Islet of Langerhans (tissue), 1 donor: ENCODE data around the gene DLEC1.

Source experiments
- FAIRE-seq: peaks from one replicate; lab custom pipeline; 2011; peaks lifted over from hg19 to GRCh38; lab: Jason Lieb, UNC

Gene DLEC1

DNA sequence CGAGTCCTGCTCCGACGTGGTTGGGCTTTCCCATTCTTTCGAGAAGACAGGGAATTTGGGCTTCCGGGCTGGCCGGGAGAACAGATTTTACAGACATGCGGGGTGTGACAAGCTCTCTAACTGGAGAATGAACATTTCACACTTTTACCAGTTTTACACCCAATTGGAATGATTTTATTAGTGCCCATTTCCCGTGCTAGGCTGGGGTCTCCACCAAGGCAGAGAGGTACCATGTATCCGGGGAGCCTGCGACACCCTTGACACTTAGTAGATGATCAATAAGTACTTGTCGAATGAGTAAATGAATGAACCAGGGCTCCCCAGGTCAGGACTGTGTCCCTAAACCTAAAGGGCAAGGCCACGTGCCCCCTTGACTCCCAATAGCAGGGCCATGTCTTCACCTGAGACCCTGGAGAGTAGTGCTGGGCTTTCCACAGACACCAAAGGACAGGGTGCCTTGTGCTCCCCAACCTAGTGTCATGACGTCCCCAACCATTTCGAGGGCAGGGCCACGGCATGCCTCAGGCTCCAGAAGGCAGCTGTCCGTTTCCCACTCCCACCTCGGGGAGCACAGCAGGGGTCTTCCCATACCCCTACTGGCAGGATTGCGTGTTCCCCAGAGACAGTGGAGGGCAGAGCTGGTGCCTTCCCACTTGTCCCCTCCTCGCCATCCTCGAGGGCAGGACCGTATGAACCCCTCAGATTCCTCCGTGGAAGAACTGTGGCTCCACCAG, 98.8 kb downstream of the DLEC1 start:
- FAIRE-seq: no peak

DNA sequence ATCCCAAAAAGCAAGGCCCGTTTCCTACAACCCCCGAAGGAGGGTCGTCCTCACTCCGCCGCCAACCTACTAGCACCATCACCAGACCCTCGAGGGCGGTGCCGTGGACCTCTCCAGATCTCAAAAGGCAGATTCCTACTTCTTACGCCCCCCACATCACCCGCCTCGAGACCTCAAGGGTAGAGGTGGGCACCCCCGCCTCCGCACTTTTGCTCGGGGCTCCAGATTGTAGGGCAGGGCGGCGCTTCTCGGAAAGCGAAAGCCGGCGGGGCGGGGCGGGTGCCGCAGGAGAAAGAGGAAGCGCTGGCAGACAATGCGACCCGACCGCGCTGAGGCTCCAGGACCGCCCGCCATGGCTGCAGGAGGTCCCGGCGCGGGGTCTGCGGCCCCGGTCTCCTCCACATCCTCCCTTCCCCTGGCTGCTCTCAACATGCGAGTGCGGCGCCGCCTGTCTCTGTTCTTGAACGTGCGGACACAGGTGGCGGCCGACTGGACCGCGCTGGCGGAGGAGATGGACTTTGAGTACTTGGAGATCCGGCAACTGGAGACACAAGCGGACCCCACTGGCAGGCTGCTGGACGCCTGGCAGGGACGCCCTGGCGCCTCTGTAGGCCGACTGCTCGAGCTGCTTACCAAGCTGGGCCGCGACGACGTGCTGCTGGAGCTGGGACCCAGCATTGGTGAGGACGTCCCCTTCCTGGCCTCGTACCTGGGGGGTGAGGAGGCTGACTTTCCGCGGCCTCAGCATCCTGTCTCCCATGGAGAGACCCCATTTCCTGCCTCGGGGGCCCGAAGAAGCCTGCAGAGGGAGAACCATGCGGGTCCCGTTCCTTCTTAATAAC, 99.6 kb downstream of the DLEC1 start, which contains the start of gene MYD88:
MYD88 (plus strand) TSS at position 313 of the 842 bp plus-strand sequence; CDS start at position 353, 40 bp downstream.
- FAIRE-seq: no peak

GRCh38 chr3:38139191-38139590, 100.2 kb downstream of the DLEC1 start:
- FAIRE-seq: no peak

GRCh38 chr3:38139652-38140051, 100.6 kb downstream of the DLEC1 start:
- no peak for FAIRE-seq

DNA sequence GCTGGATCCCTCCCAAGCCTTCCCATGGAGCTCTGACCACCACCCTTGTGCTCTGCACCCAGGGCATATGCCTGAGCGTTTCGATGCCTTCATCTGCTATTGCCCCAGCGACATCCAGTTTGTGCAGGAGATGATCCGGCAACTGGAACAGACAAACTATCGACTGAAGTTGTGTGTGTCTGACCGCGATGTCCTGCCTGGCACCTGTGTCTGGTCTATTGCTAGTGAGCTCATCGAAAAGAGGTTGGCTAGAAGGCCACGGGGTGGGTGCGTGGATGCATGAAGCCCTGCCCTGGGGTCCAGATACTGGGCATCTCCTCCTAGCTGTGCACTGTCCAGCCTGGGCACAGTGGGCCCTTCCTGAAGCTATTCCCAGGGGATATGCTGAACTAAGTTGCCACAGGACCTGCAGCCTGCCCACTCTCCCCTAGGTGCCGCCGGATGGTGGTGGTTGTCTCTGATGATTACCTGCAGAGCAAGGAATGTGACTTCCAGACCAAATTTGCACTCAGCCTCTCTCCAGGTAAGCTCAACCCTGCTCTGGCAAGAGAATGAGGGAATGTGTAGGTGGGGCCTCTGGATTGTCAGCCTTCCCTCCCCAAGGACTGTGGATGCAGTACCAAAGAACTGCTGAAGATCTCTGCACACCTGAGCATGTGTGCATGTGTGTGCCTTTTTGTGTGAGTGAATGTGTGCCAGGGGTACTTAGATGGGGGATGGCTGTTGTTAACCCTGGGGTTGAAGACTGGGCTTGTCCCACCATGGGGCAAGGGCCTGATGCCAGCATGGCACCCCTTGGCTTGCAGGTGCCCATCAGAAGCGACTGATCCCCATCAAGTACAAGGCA, 101.5 kb downstream of the DLEC1 start:
- no peak for FAIRE-seq

DNA sequence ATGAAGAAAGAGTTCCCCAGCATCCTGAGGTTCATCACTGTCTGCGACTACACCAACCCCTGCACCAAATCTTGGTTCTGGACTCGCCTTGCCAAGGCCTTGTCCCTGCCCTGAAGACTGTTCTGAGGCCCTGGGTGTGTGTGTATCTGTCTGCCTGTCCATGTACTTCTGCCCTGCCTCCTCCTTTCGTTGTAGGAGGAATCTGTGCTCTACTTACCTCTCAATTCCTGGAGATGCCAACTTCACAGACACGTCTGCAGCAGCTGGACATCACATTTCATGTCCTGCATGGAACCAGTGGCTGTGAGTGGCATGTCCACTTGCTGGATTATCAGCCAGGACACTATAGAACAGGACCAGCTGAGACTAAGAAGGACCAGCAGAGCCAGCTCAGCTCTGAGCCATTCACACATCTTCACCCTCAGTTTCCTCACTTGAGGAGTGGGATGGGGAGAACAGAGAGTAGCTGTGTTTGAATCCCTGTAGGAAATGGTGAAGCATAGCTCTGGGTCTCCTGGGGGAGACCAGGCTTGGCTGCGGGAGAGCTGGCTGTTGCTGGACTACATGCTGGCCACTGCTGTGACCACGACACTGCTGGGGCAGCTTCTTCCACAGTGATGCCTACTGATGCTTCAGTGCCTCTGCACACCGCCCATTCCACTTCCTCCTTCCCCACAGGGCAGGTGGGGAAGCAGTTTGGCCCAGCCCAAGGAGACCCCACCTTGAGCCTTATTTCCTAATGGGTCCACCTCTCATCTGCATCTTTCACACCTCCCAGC, 102.4 kb downstream of the DLEC1 start:
- FAIRE-seq: no peak

- no peak for FAIRE-seq
Observed at GRCh38 chr3:38141952-38142273, 102.9 kb downstream of the DLEC1 start.

- no peak for FAIRE-seq
Observed at GRCh38 chr3:38142959-38143358, 104.0 kb downstream of the DLEC1 start.

DNA sequence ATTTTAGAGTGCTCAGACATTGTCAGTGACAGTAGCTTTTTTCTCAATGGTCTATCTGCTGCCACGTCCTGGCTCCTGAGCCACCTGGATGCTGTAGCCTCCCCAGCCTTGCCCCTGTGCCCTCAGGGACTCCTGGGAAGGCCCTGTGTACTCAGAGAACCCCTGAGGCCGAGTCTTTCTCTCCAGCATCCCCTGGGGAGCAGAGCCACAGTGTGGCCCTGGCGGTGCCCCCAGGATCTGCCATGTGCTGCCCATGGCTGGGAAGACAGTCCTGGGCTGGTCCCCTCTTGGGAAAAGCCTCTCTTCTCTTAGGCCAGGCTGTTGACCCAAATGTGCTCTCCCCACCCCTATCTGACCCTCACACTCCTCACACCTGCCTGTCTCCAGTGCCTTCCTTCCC, 104.5 kb downstream of the DLEC1 start:
- no peak for FAIRE-seq

DNA sequence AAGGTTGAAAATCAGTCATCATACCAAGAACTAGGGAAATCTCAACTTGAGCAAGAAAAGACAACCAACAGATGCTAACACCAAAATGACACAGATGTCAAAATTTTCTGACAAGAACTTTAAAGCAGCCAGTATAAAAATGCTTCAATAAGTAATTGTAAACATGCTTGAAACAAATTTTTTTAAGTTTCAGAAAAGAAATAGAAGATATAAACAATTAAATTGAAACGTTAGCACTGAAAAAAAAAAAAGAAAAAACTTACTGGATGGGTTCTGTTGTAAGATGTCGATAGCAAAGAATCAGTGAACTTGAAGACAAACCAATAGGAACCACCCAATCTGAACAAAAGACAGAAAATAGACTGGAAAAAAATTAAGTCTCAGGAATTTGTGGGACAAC, 107.5 kb downstream of the DLEC1 start:
- FAIRE-seq: no peak

DNA sequence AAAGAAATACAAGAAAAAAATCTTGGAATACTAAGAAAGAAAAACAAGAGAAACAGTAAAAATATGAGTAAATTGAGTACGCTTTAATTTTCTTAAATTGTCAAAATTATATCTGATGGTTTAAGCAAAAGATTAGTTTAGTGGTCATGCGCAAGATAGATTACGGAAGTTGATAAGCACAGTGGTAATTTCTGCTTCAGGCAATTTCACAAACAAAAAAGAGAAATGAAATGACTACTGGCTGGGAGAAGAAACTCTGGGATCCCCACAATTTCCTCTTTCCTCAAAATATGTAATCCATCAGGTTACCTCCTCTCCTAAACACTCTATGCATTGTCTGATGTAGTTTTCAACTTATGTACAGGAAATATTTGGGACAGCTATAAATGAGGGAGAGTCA, 108.4 kb downstream of the DLEC1 start:
- FAIRE-seq: no peak

DNA sequence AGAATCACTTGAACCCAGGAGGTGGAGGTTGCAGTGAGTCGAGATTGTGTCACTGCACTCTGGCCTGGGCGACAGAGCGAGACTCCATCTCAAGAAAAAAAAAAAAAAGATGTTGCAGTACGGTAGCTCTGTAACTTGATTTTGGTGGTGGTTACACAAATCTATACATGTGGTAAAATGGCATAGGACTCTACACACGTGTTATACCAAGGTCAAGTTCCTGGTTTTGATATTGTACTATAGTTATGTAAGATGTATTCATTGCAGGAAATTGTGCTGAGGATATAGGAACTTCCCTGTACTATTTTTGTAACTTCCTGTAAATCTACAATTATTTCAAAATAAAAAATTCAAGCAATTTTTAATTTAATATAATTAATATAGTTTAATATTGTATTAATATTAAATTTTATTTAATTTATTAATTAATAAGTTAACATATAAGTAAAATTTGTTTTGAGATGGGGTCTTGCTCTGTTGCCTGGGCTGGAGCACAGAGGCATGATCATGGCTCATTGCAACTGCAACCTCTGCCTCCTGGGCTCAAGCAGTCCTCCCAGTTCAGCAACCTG, 109.4 kb downstream of the DLEC1 start:
- FAIRE-seq: no peak

GRCh38 chr3:38149708-38150107, 110.7 kb downstream of the DLEC1 start:
- no peak for FAIRE-seq

GRCh38 chr3:38150780-38151528, 111.9 kb downstream of the DLEC1 start:
- no peak for FAIRE-seq

GRCh38 chr3:38151667-38152265, 112.8 kb downstream of the DLEC1 start:
- no peak for FAIRE-seq

- FAIRE-seq: no peak
Observed at GRCh38 chr3:38152609-38153008, 113.6 kb downstream of the DLEC1 start.

DNA sequence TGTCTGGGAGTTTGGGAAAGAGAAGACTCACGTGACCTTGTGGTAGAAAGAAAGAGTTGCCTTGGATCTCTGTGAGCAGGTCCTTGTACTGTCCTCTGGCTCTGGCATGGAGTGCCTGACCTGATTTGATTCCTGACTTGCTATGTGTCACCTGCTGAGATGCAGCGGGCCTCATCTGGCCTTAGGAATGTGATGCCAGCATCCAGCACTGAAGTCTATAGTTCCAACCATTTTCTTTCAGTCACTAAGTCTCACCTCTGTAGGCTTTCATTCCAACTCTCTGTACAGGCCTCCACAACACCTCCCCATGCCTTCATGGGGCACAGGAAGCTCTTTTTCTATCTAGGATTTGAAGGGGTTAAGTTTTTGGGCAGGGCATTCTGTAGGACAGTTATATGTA, 114.2 kb downstream of the DLEC1 start:
- FAIRE-seq: no peak

- no peak for FAIRE-seq
Observed at GRCh38 chr3:38154033-38154494, 115.1 kb downstream of the DLEC1 start.

- FAIRE-seq: no peak
Observed at GRCh38 chr3:38154625-38155255, 115.7 kb downstream of the DLEC1 start.

DNA sequence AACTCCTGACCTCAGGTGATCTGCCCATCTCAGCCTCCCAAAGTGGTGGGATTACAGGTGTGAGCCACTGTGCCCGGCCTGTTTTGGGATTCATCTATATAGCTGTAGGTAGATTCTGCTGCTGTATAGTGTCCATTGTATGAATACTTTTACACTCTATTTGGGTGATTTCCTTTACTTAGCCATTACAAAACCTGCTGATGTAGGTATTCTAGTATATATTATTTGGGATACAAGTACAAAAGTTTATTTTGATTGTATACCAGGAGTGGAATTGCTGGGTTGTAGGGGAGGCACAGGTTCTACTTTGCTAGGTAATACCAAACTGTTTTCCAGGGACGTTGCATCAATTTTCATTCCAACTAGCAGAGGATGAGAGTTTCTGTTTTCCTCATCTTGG, 116.8 kb downstream of the DLEC1 start:
- no peak for FAIRE-seq
